Right cardiac atrium (tissue), 5 donors: ENCODE measurements around the gene USP11. TPM values are rescaled to one million over a fixed set of nuclear protein-coding genes. Genes with fewer than 3 reads are reported as not detected.

Experiments
- ATAC-seq, 2 donors: fragments of 200-7000 bp; cut with Tn5 transposase; one replicate each; pipeline versions ENCODE4 v1.8.0 to v1.9.1; 2020; ENCODE audit warnings: moderate library complexity in 2 of 2, mild to moderate bottlenecking in 1 of 2
- DNase-seq, 3 donors: peaks; one replicate each; pipeline ENCODE4 v3.0.0-alpha.2; 2020
- H3K27ac ChIP-seq: one replicate; pipeline ENCODE4 v1.5.1; 2013; ENCODE audit warnings: mild to moderate bottlenecking, low read length, control low read depth, moderate library complexity
- H3K27me3 ChIP-seq: one replicate; pipeline ENCODE4 v1.6.1; 2013; ENCODE audit not compliant: control insufficient read depth, insufficient read depth
- H3K4me1 ChIP-seq: one replicate; pipeline ENCODE4 v1.6.1; 2013; ENCODE audit warnings: low read length; ENCODE audit not compliant: control insufficient read depth, insufficient read depth
- H3K4me3 ChIP-seq: one replicate; pipeline ENCODE4 v1.5.1; 2013; ENCODE audit warnings: low read length, control low read depth
- H3K9me3 ChIP-seq: one replicate; pipeline ENCODE4 v1.6.1; 2013; ENCODE audit warnings: low read length; ENCODE audit not compliant: control insufficient read depth
- WGBS: extraction: QIAGEN DNeasy Blood & Tissue Kit; methylation state at CpG from one replicate; pipeline ENCODE4 v1.1.7; 2013; 5-methylcytosine and 5-hydroxymethylcytosine counted together
- intact Hi-C, 4 donors: fragments of 100-400 bp; cut with DNase I; formaldehyde crosslinking; loops; one replicate each; pipeline versions ENCODE4 v1.11.0 to v1.14.0; 2022 to 2023
- polyA plus RNA-seq: library from polyadenylated mRNA; stranded (reverse); fragments of 200-250 nt; gene quantifications from one replicate; pipeline ENCODE4 v1.2.3, GENCODE V29; 2013
- total RNA-seq, 4 donors: library from RNA; stranded (reverse); fragmentation: NEBNext Ultra II Directional; extraction: Animal tissue kit (Norgen Biotek cat#: 25700); gene quantifications; one replicate each; pipeline ENCODE4 v1.2.1, GENCODE V29; 2021
- donor health status: healthy with polysubstance abuse.
- donor health status: DM: no; HTN: yes; CAD: no.
- donor health status: DM: no; HTN: no; CAD: no.
- donor health status: DM: no; HTN: yes; CAD: no; lungs with severe emphysema.
- donor health status: DM: yes; HTN: yes; CAD: no.

The USP11 gene
- total and polyA plus RNA-seq, 5 donors, result 28.3 to 70.4 (median 59.9) TPM

DNA sequence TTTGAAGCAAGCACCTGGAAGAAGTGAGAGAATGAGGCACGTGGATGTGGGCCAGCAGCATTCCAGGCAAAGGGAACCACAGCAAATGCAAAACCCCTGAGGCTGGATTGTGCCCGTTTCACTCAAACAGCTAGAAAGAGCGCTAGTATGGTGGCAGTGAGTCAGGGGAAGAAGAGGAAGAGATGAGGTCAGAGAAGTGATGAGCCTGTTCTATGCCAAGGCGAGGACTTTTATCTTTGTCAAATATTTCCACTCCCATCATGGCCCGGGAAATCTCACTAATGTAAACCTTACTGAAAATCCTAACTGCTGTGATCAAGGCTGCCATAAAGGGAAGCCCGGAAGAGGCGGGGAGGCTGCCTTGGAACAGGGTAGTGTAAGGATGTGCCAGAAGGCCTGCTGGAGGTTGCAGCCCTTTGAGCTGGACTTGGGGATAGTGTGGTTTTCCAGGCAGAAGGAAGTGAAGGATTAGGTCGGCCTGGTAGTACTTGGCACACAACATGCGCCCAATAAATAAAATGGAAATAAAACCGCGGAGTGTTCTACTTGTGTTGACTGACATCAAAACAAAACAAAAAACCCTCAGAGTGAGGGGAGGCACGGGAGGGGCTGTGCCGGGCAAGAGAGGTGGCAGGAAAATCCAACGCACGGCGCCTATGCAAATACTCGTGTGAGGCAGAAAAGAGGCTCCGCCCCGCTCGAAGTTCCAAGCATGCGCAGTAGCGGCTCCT, 15.5 kb upstream of the USP11 start:
- Histone ChIP-seq H3K27ac (peak overlapping the region; percentile 98), H3K27me3 (no peaks in the 10 kb centered on the region), H3K4me1 (peaks cover 7% of the 10 kb centered on the region), H3K9me3 (no peaks in the 10 kb centered on the region), H3K4me3 (peak overlapping the region; percentile 30)
- ATAC-seq, result peak; percentile 14 to 34
- DNase-seq, result peak in 2 of 3 donors; percentile 58 to 68
- intact Hi-C loops, result no loop called here
- WGBS, result 2% methylated on average over 22 of the region's 22 CpGs

DNA sequence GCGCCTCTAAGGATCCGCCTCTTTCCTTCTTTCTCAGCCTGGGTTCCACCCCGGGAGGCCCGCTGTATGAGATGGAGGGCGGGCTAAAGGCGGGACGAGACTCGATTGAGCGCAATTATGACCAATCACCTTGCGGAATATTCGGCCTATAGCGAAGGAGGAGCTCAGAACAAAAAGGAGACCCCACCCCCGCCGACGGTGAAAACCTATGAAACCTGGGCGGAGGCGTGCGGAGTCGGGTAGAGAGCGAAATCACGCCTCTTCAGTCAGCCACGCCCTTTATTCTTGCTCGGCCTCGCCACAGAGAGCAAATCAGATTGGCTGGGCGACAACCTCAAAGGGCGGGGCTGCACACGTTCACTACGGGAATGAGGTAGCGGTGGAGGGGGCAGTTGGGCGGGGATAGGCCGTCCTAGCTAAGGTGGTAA, 14.9 kb upstream of the USP11 start:
- Histone ChIP-seq H3K4me1 (peaks cover 7% of the 10 kb centered on the region), H3K27me3 (no peaks in the 10 kb centered on the region), H3K4me3 (peak overlapping the region; percentile 84), H3K27ac (peak overlapping the region; percentile 97), H3K9me3 (no peaks in the 10 kb centered on the region)
- WGBS, result under 1% methylated on average over 31 of the region's 31 CpGs
- DNase-seq, result peak; percentile 98
- intact Hi-C loops, result no loop called here
- peak; percentile 93 to 94 for ATAC-seq

DNA sequence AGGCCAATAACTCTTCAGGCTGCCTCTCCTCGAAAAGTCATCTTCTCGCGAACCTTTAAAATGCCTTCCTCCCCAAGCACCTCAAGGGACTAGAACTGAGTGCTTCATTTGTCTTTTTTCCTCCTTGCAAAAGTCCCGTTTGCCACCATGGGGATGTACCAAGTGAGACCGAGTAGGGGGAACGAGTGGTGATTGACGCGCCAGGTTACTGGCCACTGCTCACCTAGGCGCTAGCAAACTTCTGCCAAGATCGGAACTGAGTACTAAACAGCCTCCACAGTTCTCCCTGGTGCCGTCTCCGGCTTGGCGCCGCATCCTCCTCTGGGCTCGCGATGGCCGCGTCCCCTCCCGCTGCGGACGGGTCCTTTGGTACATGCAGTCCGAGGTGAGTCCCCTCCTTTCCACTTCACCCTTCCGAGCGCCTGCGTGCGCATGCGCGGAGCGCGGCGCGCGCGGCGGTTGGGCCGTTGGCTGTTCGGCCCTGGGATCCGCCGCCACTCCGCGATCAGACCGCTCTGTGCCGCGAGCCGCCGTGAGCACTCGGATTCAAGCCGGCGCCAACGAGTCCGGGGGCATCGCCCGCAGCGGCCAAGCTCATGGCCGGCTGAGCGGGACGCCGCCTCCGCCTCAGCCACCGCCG, 14.4 kb upstream of the USP11 start, which contains the start of gene CDK16:
TSS of gene CDK16 (plus strand) at position 402 of the 640 bp plus-strand sequence. CDS start 4,877 bp downstream, outside the sequence.
- H3K9me3 ChIP-seq, result no peaks in the 10 kb centered on the region
- DNase-seq (peak; percentile 82 to 94 (median 89)), ATAC-seq (peak; percentile 79 to 81)
- under 1% methylated on average over 61 of the region's 61 CpGs for WGBS
- H3K27ac ChIP-seq, result peak within 1 kb of the TSS; percentile 98
- no peaks in the 10 kb centered on the region for H3K27me3 ChIP-seq
- H3K4me1 ChIP-seq, result peaks cover 7% of the 10 kb centered on the region
- peak within 1 kb of the TSS; percentile 84 for H3K4me3 ChIP-seq
- intact Hi-C loops, result no loop called here

DNA sequence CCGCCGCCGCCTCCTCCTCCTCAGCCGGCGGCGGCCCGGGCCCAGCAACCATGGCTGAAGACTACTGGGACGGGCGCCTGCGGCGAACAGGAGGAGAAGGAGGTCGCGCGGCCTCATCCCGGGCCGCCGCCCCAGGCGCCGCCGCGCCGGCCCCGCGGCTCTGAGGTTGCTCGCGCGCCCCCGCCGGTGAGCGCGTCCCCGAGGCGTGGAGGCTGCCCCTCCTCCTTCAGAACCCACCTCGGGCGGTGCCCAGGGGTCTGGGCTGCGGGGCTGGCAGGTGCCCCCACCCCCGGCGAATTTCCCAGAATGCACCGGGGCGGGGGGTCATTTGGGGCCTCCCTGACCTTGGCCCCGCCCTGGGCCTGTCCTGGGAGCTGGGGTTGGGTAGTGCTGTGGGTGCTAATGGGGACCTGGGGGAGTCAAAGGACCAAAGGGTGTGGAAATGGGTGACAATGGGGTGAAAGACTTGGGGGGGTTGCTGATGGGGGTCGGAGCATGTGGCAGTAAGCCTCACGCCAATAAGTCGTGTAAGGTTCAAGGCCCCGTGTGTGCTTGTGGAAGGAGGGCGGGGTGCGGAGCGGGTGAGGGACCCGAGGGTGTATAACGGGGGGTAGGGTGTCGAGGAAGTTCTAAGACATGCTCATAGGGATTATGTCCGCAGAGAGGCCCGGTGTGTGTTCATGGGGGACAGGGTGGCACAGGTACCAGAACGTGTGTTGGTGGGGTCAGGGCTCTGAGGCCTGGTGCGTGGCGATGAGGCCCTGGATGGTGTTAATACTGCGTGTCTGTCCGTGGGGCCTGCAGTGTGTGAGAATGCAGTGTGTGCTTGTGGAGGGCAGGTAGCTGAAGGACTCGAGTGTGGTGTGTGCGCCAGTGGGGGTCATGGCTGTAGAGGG, 13.6 kb upstream of the USP11 start:
- intact Hi-C loops, result no loop called here
- H3K27me3 ChIP-seq, result no peaks in the 10 kb centered on the region
- peaks cover 7% of the 10 kb centered on the region for H3K4me1 ChIP-seq
- H3K4me3 ChIP-seq, result peak overlapping the region; percentile 84
- WGBS, result under 1% methylated on average over 52 of the region's 60 CpGs
- ATAC-seq, result no peak
- no peaks in the 10 kb centered on the region for H3K9me3 ChIP-seq
- H3K27ac ChIP-seq, result peak overlapping the region; percentile 89
- DNase-seq, result peak; percentile 68 to 84 (median 82)

DNA sequence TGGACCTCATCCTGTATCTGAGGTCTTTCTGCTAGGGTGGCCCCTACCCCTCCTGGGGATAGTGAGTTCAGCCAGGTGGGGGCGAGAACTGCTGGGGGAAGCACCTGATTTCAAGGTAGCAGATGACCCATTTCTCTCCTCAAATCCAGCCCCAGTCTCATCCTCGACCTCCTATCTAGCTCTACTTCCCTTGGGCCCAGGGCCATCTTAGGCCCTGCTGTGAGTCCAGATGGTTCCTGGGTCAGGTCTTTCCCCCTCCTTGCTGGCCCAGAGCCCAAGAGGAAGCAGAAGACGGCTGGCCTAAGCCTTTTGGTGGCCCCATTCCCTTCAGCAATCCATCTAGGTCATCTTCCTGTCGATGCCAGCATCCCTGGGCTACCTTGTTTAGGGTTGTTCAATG, 11.1 kb upstream of the USP11 start:
- intact Hi-C loops, result no loop called here
- Histone ChIP-seq H3K27me3 (no peaks in the 10 kb centered on the region), H3K4me1 (peaks cover 7% of the 10 kb centered on the region), H3K9me3 (no peaks in the 10 kb centered on the region), H3K4me3 (no peak overlapping the region), H3K27ac (no peak overlapping the region)
- ATAC-seq (no peak), DNase-seq (no peak)
- WGBS, result 51% methylated on average over 4 of the region's 4 CpGs

DNA sequence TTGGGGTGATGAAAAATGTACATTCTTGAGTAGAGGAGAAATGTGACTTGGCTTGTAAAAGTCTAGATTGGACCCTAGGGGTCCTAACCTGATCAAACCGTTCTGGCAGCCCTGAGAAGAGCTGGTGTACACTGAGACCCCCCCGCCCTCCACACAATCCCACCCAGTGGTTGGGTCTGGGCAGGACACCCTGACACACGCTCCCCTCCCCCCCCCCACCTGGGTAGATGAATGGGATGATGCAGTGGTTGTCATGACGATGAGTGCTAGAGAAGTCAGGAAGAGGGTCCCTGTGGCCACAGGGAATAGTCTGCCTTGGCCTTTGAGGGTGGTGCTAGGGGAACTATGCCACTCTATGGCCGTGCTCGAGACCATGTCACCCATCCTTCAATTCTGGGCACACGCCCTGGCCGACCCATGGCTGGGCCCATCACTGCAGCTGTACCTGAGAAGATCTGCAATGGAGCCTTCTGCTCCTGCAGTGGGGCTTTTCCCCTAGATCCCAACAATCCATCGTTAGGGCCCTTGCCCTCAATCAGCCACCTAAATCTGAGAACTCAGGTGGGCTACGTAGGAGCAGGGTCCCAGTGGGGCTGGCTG, 10.0 kb upstream of the USP11 start:
- Histone ChIP-seq H3K9me3 (no peaks in the 10 kb centered on the region), H3K4me3 (no peak overlapping the region), H3K27ac (no peak overlapping the region), H3K4me1 (peaks cover 7% of the 10 kb centered on the region), H3K27me3 (no peaks in the 10 kb centered on the region)
- 83% methylated on average over 10 of the region's 10 CpGs for WGBS
- ATAC-seq (no peak), DNase-seq (peak in 1 of 3 donors; percentile 35)
- intact Hi-C loops, result no loop called here

DNA sequence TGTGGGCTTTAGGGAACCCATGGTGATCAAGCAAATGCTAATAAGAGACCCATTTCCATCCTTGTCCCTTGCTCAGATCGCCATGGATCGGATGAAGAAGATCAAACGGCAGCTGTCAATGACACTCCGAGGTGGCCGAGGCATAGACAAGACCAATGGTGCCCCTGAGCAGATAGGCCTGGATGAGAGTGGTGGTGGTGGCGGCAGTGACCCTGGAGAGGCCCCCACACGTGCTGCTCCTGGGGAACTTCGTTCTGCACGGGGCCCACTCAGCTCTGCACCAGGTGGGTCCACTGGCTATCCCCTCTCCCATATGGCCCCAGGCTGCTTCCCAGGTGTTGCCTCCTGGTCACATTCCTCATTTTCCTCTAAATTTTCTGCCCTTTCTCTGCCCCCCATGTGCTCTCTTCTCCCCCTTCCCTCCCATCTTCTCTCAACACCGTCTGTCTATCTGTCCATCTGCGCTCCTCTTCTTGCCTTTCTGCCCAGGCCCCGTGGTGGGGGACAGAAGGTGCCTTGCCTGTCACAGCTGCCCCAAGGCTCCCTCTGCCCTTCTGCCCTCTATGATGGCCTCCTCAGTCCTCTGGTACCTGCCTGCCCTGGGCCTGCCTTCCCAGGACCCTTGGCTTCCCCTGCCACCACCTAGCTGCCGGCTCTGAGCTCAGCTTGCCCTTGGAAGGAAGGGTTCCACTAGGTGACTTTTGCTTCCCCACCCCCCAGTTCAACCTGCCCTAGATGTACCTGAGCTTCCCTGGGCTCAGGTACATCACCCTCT, 9.1 kb upstream of the USP11 start:
- ATAC-seq, result no peak
- intact Hi-C loops, result no loop called here
- WGBS, result 90% methylated on average over 13 of the region's 13 CpGs

DNA sequence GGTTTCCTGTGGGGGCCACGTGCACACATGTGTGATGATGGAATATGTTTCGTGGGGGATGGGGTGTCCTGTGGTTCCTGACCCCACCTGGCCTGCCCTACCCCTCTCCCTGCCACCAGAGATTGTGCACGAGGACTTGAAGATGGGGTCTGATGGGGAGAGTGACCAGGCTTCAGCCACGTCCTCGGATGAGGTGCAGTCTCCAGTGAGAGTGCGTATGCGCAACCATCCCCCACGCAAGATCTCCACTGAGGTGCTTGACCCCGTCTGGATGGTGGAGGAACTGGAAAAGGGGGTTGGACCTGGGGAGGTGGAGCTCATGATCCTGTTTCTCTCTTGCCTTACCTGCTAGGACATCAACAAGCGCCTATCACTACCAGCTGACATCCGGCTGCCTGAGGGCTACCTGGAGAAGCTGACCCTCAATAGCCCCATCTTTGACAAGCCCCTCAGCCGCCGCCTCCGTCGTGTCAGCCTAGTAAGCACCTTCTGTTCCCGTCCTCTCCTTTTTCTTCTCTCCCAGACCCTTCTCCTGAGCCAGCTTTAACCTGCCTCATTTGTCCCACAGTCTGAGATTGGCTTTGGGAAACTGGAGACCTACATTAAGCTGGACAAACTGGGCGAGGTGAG, 8.4 kb upstream of the USP11 start:
- Histone ChIP-seq H3K27me3 (no peaks in the 10 kb centered on the region), H3K9me3 (no peaks in the 10 kb centered on the region), H3K4me1 (peaks cover 7% of the 10 kb centered on the region), H3K27ac (no peak overlapping the region), H3K4me3 (no peak overlapping the region)
- WGBS, result 89% methylated on average over 17 of the region's 17 CpGs
- DNase-seq, result no peak
- intact Hi-C loops, result no loop called here
- ATAC-seq, result no peak

More for the DNA sequence above, 9.1 kb upstream of the USP11 start:
- H3K27me3 ChIP-seq, result no peaks in the 10 kb centered on the region
- H3K4me1 ChIP-seq, result peaks cover 7% of the 10 kb centered on the region
- no peak overlapping the region for H3K4me3 ChIP-seq
- DNase-seq, result no peak
- no peak overlapping the region for H3K27ac ChIP-seq
- H3K9me3 ChIP-seq, result no peaks in the 10 kb centered on the region

DNA sequence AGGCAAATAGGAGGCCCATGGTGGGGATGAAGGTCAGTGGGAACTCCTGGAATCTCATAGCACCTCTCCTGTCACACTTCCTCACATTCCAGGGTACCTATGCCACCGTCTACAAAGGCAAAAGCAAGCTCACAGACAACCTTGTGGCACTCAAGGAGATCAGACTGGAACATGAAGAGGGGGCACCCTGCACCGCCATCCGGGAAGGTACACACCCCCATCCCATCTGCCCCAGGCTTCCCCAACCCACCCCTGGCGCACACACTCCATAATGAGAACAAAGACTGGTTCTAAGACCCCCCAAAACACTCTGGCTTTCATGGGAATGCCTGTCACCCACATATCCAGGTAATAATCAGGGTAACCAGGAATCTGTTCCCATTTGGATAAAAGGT, 7.9 kb upstream of the USP11 start:
- no peaks in the 10 kb centered on the region for H3K9me3 ChIP-seq
- H3K4me3 ChIP-seq, result no peak overlapping the region
- no peak for ATAC-seq
- H3K27ac ChIP-seq, result no peak overlapping the region
- H3K4me1 ChIP-seq, result peaks cover 6% of the 10 kb centered on the region
- H3K27me3 ChIP-seq, result no peaks in the 10 kb centered on the region
- intact Hi-C loops, result no loop called here
- no peak for DNase-seq
- 89% methylated on average over 4 of the region's 4 CpGs for WGBS

DNA sequence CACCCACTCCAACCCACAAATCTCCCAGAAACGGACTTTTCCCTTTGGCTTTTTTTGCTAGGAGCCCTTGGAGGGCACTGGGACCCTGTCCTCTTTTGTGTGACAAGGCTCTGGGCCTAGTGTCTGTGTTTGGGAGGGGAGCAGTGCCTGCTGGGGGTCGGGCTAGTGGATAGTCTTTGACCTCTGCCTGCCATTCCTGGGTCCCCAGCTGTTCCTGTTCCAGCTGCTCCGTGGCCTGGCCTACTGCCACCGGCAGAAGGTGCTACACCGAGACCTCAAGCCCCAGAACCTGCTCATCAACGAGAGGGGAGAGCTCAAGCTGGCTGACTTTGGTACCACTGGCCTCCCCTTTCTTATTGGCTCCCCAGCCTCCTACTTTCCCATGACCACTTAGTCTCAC, 6.7 kb upstream of the USP11 start:
- Histone ChIP-seq H3K9me3 (no peaks in the 10 kb centered on the region), H3K27ac (no peak overlapping the region), H3K4me1 (no peaks in the 10 kb centered on the region), H3K4me3 (no peak overlapping the region), H3K27me3 (no peaks in the 10 kb centered on the region)
- intact Hi-C loops, result no loop called here
- DNase-seq (no peak), ATAC-seq (no peak)
- WGBS, result 88% methylated on average over 6 of the region's 6 CpGs
